ENCODE data around the gene PIEZO1. TPM values are rescaled to one million over a fixed set of nuclear protein-coding genes. Genes with fewer than 3 reads are reported as not detected.
A peak's percentile ranks its signal among the peaks of the same experiment; 100 is the strongest.

PIEZO1 gene
- polyA plus RNA-seq, 6 donors from 2014 or later, result 4.0 to 17.2 (median 6.2) TPM

DNA sequence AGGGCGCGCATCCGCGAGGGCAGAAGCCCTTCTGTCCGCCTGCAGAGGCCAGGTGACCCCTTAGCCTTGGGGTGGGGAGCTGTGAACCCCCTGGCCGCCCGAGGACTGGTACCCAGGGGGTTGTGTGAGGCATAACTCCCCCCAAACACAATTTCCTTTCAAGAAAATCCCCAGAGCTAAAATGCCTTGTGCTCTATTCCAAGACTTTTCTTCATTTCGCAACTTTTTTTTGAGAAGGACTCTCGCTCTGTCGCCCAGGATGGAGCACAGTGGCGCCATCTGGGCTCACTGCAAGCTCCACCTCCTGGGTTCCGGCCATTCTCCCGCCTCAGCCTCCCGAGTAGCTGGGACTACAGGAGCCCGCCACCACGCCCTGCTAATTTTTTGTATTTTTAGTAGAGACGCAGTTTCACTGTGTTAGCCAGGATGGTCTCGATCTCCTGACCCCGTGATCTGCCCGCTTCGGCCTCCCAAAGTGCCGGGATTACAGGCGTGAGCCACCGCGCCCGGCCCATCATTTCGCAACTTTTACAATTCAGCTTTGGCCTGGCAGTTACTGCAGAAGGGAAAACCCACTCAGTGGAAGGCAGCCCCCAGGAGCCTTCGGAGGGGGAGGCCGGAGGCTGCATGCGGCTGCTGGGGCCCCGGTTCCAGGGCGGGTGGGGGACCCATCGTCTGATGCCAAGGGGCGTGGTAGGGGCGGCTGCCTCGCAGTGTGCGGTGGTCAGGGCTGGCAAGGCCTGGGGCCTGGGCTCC, 27.7 kb upstream of the PIEZO1 start:
- DNase-seq (no peak), ATAC-seq (ENCODE audit: low read depth in 2 of 2) (no peak)
- Mint-ChIP-seq H3K4me1 (peaks cover 12 to 35% (median 14%) of the 10 kb centered on the region in 3 donors), H3K4me3 (peak overlapping the region; percentile 77 to 98 (median 90)), H3K27ac (peak overlapping the region in 3 of 6 donors; percentile 79 to 90 (median 83)), H3K36me3 (no peaks in the 10 kb centered on the region), H3K27me3 (no peaks in the 10 kb centered on the region), H3K9me3 (no peaks in the 10 kb centered on the region)

DNA sequence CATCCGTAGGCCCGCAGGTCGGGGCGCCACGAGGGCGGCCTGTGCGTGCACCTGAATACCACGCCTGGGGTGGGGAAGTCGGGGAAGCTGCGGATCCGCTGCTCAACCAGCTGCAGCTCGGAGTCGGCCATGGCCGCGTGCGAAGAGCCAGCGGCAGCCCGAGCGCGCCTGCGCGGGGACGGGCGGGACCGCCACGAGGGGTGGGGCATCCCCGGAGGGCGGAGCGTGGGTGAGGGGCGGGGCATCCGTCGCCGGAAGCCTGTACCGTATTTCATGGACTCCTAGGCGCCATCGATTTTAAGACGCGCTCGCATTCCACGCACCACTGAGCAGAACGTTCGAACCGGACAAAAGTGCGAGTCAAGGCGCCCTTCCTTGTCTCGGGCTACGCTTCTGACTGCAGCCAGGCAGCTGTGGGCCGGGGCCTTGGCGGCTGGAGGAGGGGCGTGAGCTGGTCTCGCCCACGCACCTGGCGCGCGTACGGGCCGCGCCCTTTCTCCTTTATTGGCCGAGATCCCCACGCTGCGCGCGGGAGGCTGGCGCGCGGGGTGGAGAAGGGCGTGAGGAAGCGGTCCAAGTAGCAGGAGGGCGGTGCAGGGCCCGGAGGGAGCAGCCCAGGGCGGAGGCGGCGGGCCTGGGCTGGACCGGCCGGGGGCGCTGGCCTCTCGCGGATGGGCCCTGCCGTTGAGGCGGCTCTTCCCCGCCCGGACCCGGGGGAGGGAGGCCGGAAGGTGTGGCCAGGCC, 26.9 kb upstream of the PIEZO1 start, which contains the start of gene APRT:
TSS of gene APRT (minus strand) at position 160 of the 744 bp plus-strand sequence. CDS start at position 131, 29 bp downstream.
- peak; percentile 98 for DNase-seq
- no peaks in the 10 kb centered on the region for H3K27me3 Mint-ChIP-seq
- peak; percentile 81 to 82 for ATAC-seq (ENCODE audit: low read depth in 2 of 2)
- H3K36me3 Mint-ChIP-seq, result no peaks in the 10 kb centered on the region
- peak within 1 kb of the TSS; percentile 91 to 98 (median 94) for H3K4me3 Mint-ChIP-seq
- H3K9me3 Mint-ChIP-seq, result no peaks in the 10 kb centered on the region
- H3K4me1 Mint-ChIP-seq, result peaks cover 12 to 35% (median 14%) of the 10 kb centered on the region in 3 donors
- peak within 1 kb of the TSS; percentile 90 to 99 (median 98) for H3K27ac Mint-ChIP-seq

DNA sequence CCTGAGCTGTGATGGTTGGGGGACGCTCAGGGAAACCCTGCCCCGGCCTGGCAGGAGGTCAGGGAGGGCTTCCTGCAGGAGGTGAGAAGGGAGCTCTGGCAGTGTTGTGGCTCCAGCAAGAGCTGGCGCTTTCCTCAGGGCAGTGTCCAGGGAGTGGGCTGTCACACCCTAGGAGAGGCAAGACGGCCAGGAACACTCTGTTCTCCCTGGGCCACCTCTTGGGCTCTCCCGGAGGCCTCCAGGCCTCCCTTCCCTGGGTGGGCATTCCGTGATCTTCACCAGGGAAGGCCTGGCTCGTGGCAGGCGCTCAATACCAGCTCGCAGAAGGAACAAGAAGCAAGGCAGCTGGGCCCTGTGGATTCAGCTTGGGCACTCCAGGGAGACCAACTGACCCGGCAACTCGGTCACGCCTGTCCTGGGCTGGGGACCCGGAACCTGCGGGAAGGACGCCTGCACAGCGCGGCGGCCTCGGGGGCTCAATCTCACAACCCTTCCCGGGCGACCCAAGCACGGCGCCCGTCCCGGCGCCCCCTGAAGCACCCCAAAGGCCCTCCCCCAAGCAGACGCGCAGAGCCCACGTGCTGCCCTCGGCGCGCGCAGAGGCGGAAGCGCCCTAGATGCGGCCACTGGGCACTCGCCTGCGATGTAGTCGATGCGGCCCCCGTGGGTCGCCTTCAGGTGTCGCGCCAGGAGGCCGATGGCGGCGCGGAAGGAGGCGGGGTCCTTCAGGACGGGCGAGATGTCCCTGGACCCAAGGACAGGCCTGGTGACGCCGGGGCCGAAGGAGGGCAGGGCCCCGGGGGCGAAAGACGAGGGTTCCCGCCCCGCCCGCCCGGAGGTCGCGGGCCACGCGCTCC, 26.1 kb upstream of the PIEZO1 start:
- peaks cover 12 to 35% (median 14%) of the 10 kb centered on the region in 3 donors for H3K4me1 Mint-ChIP-seq
- H3K4me3 Mint-ChIP-seq, result peak overlapping the region; percentile 87 to 97 (median 94)
- no peaks in the 10 kb centered on the region for H3K9me3 Mint-ChIP-seq
- DNase-seq (peak; percentile 66), ATAC-seq (ENCODE audit: low read depth in 2 of 2) (peak; percentile 37)
- no peaks in the 10 kb centered on the region for H3K27me3 Mint-ChIP-seq
- no peaks in the 10 kb centered on the region for H3K36me3 Mint-ChIP-seq
- H3K27ac Mint-ChIP-seq, result peak overlapping the region; percentile 33 to 98 (median 89)

DNA sequence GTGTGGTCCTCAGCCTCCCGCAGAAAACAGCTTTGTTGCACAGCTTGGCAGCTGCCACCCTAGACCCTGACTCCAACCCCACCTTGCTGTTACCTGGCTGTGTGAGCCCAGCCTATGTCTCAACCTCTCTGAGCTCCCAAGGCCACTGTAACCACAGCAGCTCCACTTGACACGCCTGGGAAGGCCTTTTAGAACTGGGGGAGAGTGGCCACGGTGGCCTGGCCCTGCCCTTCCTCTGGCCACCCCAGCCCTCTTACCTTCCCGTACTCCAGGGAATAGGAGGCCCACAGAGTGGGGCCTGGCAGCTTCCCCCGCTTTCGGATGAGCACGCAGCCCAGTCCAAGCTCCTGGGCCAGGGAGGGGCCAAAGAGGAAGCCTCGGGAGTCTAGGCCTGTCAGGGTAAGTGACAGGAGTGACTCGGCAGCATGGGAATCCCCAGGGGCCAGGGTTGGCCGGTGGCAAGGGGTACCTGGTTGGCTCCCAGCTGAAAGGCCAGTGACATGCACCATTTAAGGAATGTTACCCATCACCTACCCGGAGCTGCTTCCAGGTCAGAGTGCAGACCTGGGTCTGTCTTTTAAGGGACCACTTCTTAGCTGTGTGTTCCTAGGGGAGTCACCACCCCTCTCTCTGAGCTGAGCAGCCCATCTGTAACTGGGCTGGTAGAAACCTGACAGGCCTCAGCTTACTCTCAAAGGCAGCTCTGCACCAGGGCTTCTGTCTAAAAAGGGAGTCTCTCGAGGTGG, 25.3 kb upstream of the PIEZO1 start:
- ATAC-seq (ENCODE audit: low read depth in 2 of 2) (no peak), DNase-seq (no peak)
- Mint-ChIP-seq H3K27ac (peak overlapping the region in 3 of 6 donors; percentile 89 to 98 (median 90)), H3K27me3 (no peaks in the 10 kb centered on the region), H3K9me3 (no peaks in the 10 kb centered on the region), H3K4me3 (peak overlapping the region; percentile 87 to 97 (median 94)), H3K36me3 (no peaks in the 10 kb centered on the region), H3K4me1 (peaks cover 12 to 35% (median 14%) of the 10 kb centered on the region in 3 donors)

DNA sequence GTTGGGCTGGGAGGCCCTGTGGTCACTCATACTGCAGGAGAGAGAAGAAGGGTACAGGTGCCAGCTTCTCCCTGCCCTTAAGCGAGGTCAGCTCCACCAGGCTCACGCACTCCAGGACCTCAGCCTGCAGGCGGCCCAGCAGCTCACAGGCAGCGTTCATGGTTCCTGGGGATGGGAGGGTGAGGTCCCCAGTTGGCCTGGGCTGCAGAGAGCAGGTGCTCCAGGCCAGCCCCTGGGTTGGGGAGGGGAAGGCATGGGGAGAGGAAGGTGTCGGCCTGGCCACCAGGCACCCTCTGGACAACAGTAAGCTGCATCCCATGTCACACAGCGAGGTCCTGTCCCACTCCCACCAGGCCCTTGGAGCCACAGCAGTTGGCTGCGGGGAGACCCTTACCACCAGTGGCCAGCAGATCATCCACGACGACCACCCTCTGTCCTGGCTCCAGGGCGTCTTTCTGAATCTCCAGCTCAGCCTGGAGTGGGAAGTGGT, 24.7 kb upstream of the PIEZO1 start:
- DNase-seq (no peak), ATAC-seq (ENCODE audit: low read depth in 2 of 2) (no peak)
- Mint-ChIP-seq H3K4me3 (peak overlapping the region in 5 of 8 donors; percentile 72 to 95 (median 93)), H3K9me3 (no peaks in the 10 kb centered on the region), H3K27me3 (no peaks in the 10 kb centered on the region), H3K36me3 (no peaks in the 10 kb centered on the region), H3K27ac (no peak overlapping the region), H3K4me1 (peaks cover 12 to 35% (median 14%) of the 10 kb centered on the region in 3 donors)

DNA sequence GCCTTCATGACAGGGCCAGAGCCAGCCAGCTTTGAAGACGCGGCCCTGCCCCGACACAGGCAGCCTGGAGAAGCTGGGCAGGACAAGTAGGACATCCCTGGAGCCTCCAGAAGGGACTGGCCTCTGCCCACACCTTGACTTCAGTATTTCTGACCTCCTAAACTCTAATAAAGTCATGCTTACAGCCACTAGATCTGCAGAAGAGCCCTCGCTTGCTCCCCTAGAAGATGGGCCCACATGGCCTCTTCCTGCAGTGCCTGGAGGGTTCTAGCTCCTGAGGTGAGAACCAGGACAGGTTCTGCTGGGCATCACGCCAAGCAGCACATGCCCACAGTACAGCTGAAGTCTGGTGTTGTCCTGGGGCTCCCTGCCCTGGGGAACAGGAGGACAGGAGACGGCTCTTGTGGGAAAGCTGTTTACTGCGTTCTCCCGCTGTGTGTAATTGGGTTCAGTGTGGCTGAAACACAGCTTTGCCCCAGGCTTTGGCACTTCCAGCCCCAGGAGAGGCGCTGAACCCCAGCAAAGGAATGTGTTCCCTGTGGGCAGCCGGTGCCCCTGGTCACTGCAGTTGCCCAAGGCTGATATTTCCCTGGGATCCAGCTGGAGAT, 24.2 kb upstream of the PIEZO1 start:
- no peak for DNase-seq
- no peak for ATAC-seq (ENCODE audit: low read depth in 2 of 2)
- H3K36me3 Mint-ChIP-seq, result no peaks in the 10 kb centered on the region

DNA sequence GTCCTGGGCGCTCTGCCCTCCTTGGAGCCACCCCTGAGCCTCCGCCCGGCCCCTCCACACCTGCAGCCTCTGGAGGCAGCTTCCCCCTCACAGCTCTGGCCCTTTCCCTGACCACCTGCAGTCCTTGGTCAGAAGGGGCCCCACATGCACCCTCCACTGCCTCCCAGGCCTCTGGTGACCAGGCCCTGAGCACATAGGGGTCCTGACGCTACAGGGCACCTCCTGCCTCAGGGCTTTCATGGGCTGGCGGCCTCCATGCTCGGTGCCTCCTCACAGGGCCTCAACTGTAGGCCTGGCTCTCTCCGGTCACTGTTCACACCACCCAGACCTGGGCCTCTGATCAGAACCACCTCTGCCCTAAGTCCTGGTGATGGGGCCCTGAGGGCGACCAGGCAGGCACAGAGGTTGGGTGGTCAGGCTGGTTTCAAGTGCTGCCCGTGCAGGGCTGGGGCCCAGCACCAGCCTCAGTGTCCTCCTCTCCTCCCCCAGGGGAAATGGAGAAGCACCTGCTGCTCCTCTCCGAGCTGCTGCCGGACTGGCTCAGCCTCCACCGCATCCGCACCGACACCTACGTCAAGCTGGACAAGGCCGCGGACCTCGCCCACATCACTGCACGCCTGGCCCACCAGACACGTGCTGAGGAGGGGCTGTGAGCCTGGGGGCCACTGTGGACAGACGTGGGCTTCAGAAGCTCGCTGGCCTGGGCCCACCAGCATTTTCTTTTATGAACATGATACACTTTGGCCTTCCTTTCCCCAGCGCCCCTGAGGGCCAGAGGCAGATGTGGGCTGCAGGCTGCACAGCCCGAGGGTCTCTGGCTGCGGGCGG, 22.8 kb upstream of the PIEZO1 start:
- Mint-ChIP-seq H3K4me1 (peaks cover 14 to 35% (median 17%) of the 10 kb centered on the region in 3 donors), H3K27ac (peak overlapping the region in 2 of 6 donors; percentile 41 to 69), H3K4me3 (peak overlapping the region in 3 of 8 donors; percentile 25 to 93 (median 29)), H3K27me3 (no peaks in the 10 kb centered on the region), H3K9me3 (no peaks in the 10 kb centered on the region), H3K36me3 (no peaks in the 10 kb centered on the region)
- no peak for DNase-seq
- ATAC-seq (ENCODE audit: low read depth in 2 of 2), result no peak

More for the DNA sequence above, 24.2 kb upstream of the PIEZO1 start:
- Mint-ChIP-seq H3K27ac (no peak overlapping the region), H3K27me3 (no peaks in the 10 kb centered on the region), H3K4me1 (peaks cover 12 to 35% (median 16%) of the 10 kb centered on the region in 3 donors), H3K9me3 (no peaks in the 10 kb centered on the region), H3K4me3 (peak overlapping the region in 6 of 8 donors; percentile 20 to 93 (median 26))

DNA sequence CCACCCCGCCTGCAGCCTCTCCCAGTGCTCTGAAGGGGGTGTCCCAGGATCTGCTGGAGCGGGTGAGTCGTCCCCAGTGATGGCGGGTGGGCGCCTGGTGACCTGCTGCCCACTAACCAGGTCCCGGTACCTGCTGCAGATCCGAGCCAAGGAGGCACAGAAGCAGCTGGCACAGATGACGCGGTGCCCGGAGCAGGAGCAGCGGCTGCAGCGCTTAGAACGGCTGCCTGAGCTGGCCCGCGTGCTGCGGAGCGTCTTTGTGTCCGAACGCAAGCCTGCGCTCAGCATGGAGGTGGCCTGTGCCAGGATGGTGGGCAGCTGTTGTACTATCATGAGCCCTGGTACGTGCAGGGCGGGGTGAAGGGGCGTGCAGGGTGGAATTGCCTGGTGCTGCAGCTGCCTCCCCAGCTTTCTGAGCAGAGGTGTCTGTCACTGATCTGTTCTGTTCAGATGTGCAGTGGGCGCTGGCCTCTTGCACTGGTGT, 22.2 kb upstream of the PIEZO1 start:
- H3K27ac Mint-ChIP-seq, result no peak overlapping the region
- DNase-seq (no peak), ATAC-seq (ENCODE audit: low read depth in 2 of 2) (no peak)
- H3K4me3 Mint-ChIP-seq, result peak overlapping the region in 1 of 8 donors; percentile 9
- H3K27me3 Mint-ChIP-seq, result no peaks in the 10 kb centered on the region
- peaks cover 17 to 29% (median 19%) of the 10 kb centered on the region in 3 donors for H3K4me1 Mint-ChIP-seq
- H3K9me3 Mint-ChIP-seq, result no peaks in the 10 kb centered on the region
- no peaks in the 10 kb centered on the region for H3K36me3 Mint-ChIP-seq

DNA sequence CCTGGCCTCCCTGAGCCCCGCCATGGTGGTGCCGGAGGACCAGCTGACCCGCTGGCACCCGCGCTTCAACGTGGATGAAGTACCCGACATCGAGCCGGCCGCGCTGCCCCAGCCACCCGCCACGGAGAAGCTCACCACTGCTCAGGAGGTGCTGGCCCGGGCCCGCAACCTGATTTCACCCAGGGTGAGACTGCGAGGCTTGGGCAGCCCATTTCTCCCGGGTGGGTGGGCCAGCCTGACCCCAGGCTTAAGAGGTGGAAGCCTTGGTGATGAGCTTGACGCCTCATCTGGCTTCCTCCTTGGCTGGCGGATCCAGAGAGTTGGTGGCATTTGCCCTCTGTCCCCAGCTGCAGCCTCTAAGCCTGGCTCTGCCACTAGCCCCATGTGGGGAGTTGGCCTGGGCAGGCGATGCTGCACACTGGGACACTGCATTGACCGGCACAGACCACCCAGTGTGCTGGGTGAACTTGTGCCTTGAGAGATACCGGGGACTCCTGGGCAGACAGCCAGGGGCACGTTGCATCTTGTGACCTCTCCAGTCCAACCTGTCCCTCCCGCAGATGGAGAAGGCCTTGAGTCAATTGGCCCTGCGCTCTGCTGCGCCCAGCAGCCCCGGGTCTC, 21.6 kb upstream of the PIEZO1 start:
- H3K4me3 Mint-ChIP-seq, result peak overlapping the region in 1 of 8 donors; percentile 35
- no peak overlapping the region for H3K27ac Mint-ChIP-seq

DNA sequence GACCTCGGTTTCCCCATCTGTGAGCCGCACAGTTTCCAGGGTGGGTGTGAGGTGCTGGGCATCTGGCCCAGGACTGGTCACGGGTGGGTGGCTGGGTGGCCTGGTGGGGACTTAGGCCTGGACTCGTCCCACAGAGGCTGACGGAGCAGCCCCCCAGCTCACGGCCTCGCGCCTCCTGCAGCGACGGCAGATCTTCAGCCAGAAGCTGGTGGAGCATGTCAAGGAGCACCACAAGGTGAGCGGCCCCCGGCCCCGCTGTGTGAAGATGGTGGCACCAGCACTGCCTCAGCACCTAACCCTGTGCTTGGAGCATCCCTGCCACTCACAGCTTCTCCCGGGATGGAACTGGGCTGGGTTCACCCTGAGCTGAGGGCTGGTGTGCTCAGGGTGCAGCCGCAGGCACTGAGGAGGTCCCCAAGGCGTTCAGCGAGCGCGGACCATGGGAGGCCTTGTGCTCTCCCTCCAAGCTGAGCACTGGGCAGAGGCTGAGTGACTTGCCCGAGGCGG, 20.9 kb upstream of the PIEZO1 start:
- DNase-seq, result no peak
- H3K9me3 Mint-ChIP-seq, result no peaks in the 10 kb centered on the region
- ATAC-seq (ENCODE audit: low read depth in 2 of 2), result no peak
- peaks cover 12 to 30% (median 21%) of the 10 kb centered on the region in 3 donors for H3K4me1 Mint-ChIP-seq
- peak overlapping the region in 1 of 6 donors; percentile 54 for H3K27ac Mint-ChIP-seq
- H3K4me3 Mint-ChIP-seq, result no peak overlapping the region
- no peaks in the 10 kb centered on the region for H3K36me3 Mint-ChIP-seq
- H3K27me3 Mint-ChIP-seq, result no peaks in the 10 kb centered on the region

More for the DNA sequence above, 21.6 kb upstream of the PIEZO1 start:
- Mint-ChIP-seq H3K27me3 (no peaks in the 10 kb centered on the region), H3K36me3 (no peaks in the 10 kb centered on the region), H3K4me1 (peaks cover 15 to 29% (median 21%) of the 10 kb centered on the region in 3 donors), H3K9me3 (no peaks in the 10 kb centered on the region)
- ATAC-seq (ENCODE audit: low read depth in 2 of 2), result no peak
- no peak for DNase-seq

DNA sequence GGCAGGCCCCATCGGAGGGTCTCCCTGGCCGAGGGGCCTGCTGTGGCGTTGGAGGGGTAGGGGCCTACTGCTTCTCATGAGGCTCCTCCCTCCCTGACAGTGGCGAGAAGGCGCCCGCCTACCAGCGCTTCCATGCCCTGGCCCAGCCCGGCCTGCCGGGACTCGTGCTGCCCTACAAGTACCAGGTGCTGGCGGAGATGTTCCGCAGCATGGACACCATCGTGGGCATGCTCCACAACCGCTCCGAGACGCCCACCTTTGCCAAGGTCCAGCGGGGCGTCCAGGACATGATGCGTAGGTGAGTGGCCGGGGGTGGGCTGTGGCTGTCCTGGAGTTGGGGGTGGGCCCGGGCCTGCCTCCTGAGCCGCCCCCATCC, 20.3 kb upstream of the PIEZO1 start:
- H3K4me3 Mint-ChIP-seq, result peak overlapping the region in 1 of 8 donors; percentile 9
- no peak overlapping the region for H3K27ac Mint-ChIP-seq

More for the DNA sequence above, 20.3 kb upstream of the PIEZO1 start:
- Mint-ChIP-seq H3K9me3 (no peaks in the 10 kb centered on the region), H3K4me1 (peaks cover 14 to 30% (median 23%) of the 10 kb centered on the region in 3 donors), H3K27me3 (no peaks in the 10 kb centered on the region), H3K36me3 (no peaks in the 10 kb centered on the region)
- DNase-seq (no peak), ATAC-seq (ENCODE audit: low read depth in 2 of 2) (no peak)

Measured in naive B cell (primary cell).